Measurements from ENCODE around the gene NOC4L.

The NOC4L gene

DNA sequence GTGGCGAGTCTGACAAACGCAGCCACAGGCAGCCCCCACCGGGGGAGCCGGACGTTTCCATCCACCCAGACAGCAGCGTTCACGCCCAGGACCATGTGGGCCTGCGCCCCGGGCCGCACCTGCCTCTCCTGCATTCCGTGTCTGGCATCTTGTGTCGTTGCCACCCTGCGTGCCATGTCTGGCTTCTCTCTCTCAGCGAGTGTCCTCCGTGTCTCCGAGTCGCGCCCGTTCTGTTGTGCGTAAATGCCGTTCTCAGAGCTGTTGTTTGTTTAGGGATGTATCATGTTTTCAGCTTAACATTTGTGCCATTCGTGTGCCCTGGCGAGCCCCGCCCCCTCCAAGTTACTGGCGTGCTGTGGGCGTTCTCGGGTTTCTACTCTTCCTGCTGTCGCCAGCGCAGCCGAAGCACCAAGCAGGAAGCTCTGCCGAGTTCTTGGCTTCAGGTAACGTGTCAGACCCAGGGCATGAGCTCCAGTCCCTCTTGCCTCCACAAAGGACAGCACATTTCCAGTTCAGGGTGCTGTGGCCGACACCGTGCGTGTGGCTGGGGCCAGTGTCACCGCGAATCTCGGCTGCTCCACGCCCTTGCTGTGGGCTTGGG lies 34.6 kb downstream of the NOC4L start:
- no peak overlapping the region for H3K4me3 ChIP-seq (replicated peaks; ENCODE audit: low read depth, low read length)
- TF ChIP-seq, protein P1, sequence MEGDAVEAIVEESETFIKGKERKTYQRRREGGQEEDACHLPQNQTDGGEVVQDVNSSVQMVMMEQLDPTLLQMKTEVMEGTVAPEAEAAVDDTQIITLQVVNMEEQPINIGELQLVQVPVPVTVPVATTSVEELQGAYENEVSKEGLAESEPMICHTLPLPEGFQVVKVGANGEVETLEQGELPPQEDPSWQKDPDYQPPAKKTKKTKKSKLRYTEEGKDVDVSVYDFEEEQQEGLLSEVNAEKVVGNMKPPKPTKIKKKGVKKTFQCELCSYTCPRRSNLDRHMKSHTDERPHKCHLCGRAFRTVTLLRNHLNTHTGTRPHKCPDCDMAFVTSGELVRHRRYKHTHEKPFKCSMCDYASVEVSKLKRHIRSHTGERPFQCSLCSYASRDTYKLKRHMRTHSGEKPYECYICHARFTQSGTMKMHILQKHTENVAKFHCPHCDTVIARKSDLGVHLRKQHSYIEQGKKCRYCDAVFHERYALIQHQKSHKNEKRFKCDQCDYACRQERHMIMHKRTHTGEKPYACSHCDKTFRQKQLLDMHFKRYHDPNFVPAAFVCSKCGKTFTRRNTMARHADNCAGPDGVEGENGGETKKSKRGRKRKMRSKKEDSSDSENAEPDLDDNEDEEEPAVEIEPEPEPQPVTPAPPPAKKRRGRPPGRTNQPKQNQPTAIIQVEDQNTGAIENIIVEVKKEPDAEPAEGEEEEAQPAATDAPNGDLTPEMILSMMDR (IDR thresholded peaks at IDR 0.05; ENCODE audit: low read length, missing control alignments): no peak
- no peak for DNase-seq (ENCODE audit: low read depth)

DNA sequence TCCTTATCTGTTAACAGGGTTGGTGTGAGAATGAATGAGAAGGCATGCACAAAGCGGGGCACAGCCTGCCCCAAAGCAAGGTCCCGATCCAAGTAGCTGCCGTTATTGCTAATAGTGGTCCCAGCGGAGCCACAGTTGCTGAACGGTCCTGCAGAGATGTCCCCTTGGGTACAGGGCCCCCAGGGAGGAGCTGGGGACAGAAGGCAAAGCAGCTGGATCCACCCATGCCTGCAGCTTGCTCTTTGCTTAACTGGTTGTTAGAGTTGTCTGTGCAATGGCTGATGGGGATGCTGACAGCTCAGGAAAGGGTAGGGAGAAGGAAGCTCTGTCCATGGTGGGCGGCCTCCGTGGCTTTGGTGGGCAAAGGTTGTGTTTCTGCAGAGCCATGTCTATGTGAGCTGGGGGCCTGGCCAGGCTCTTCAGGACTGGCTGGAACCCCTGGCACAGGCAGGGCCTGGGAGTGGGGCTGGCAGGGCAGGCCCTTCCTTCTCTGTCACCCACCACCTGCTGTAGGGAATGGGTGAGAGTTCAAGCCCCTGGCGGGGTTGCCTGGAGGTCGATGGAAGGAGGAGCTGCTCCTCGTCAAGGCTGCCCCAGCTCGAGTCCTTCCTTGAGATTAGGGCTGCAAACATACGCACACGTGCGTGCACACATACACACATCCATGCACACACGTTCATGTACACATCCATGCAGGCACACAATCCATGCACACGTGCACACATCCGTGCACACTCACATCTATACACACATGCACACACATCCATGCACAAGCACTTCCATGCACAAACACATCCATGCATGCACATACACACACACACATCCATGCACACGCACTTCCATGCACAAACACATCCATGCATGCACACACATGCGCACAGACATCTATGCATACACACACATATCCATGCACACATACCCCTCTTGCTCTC lies 35.4 kb downstream of the NOC4L start:
- TF ChIP-seq, protein P1 (IDR thresholded peaks at IDR 0.05; ENCODE audit: low read length, missing control alignments): no peak
- DNase-seq (ENCODE audit: low read depth): no peak
- H3K4me3 ChIP-seq (replicated peaks; ENCODE audit: low read depth, low read length): no peak overlapping the region

DNA sequence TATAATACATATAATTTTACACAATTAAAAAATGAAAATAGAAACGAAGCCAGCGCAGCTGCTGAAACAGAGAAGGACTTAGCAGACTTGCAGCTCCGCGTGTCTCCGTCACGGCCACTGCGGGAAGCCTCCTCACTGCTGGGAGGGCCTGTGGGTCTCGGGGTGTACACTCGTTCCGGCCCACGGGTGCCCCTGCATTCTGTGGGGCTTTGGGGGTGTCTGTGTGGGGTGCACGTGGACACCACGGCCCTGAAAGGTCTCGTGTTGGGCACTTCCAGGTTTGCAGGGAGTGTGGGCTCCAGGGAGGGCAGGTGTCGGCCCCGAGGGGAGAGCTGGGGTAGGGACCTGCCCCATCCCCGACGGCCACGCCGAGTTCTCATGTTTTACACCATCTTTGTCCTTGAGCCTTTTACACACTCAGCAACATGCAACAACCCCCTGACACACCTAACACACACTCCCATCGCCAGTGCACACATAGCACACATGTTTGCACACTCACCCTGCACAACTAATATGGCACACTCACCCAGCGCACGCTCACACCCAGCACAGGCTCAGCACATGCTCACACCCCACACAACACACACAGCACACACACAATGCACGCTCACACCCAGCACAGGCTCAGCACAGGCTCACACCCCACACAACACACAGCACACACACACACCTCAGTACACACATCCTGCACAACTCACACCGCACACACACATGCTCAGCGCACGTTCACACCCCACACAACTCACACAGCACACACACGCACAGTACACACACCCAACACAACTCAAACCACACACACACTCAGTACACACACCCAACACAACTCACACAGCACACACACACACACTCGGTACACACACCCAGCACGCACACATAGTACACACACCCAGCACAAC lies 36.6 kb downstream of the NOC4L start:
- DNase-seq (ENCODE audit: low read depth): no peak
- TF ChIP-seq, protein P1 (IDR thresholded peaks at IDR 0.05; ENCODE audit: low read length, missing control alignments): no peak
- no peak overlapping the region for H3K4me3 ChIP-seq (replicated peaks; ENCODE audit: low read depth, low read length)

DNA sequence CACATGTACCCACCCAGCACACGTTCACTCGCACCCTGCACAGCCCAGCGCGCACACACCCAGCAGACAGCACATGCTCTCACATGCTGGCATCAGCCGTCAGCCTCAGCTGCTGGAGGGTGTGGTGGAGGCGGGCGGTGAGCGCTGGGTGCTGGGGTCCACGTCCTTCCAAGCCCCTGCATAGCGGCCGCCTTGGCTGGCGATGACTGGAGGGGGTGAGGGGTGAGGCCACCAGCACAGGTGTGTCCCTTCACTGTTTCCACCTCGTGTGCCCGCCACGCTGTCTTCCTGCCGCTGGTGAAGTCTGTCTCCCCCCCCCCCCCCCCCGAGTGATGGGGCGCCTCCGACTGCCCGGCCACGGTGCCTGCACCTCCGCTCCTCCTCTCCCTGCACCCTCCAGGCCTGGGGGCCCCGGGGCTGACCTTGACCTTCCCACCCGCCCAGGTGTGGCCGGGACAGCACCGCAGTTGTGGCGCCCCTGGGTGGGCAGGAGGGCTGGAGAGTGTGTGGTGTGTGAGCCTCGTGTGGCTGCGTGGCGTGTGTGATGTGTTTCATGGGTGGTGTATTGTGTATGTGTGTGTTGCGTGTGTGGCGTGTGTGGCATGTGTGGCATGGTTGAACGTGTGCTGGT lies 37.4 kb downstream of the NOC4L start:
- TF ChIP-seq, protein P1 (IDR thresholded peaks at IDR 0.05; ENCODE audit: low read length, missing control alignments): no peak

DNA sequence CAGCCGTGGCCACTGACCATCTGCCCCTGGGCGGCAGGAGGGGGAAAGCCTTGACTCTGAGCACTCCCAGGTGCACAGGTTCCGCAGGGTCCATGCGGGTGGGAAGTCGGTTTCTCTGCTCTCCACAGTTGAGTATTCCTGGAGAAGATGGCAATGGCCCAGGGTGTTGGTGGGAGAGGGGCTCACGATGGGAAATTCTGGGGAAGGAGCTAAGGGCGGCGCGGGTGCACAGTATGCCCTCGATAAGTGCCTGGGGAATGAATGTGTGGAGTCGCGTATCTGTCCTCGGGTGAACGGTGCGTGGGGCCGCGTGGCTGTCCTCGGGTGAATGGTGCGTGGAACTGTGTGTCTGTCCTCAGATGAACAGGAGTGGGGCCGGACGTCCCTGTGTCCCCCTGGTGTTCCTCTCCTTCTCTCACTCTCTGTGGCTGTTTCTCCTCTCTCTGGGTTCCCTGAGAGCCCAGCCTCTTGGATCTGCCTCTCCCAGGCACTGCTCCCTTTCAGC lies 38.0 kb downstream of the NOC4L start:
- DNase-seq (ENCODE audit: low read depth): no peak
- H3K4me3 ChIP-seq (replicated peaks; ENCODE audit: low read depth, low read length): no peak overlapping the region

More for the DNA sequence above, 37.4 kb downstream of the NOC4L start:
- H3K4me3 ChIP-seq (replicated peaks; ENCODE audit: low read depth, low read length): no peak overlapping the region
- no peak for DNase-seq (ENCODE audit: low read depth)

More for the DNA sequence above, 38.0 kb downstream of the NOC4L start:
- TF ChIP-seq, protein P1 (IDR thresholded peaks at IDR 0.05; ENCODE audit: low read length, missing control alignments): no peak

Measured in fibroblast of pulmonary artery (primary cell).